ENCODE results near the gene LRRC4C. TPM values are rescaled to one million over a fixed set of nuclear protein-coding genes. Genes with fewer than 3 reads are reported as not detected.

LRRC4C gene
- total and polyA plus RNA-seq, 4 donors = 0.33 to 5.3 (median 0.43) TPM

DNA sequence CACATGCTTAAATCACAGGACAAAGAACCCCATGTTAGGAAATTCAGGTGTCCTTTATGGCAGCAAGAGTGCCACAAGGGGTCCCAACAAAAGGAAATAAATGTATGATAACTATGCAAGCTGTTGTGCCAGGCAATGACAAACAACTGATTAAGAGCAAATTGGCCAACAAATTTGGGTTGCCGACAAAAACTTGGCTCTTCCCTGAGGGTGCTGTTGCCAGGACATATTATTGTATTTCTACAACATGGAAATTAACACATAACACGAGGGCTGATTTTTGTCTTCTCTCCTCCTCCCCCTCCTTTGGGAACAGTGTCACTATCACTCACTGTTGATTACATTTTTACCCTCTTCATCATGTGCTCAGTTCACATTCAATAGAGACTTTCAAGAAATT lies 56.0 kb downstream of the LRRC4C start:
- no peak overlapping the region for H3K4me3 ChIP-seq
- ATAC-seq (ENCODE audit: insufficient read depth, low FRiP score) = no peak

DNA sequence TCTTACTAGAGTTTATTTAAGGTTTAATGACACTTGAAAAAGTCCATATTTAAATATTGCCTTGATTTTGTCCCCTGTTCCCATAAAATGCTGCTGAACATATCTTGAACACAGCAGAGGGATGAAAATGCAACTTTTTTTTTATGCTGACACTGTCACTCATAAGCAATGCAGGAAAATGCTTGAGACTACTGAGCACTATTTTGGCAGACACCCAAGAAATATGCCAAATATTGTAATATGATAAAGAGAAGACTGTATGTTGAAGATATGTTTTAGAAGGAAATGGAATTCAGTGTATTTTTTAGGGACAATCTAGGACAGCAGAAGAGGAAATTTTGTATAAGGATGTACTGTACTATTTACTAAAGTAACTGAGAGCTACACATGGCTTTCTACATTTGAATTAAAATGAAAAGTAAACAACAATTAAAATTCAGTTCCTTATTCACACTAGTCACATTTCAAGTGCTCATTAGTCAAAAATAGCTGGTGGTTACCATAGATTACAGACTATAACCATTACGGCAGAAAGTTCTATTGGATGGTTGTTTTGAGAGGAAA lies 58.6 kb downstream of the LRRC4C start:
- Histone ChIP-seq H3K27ac (ENCODE audit: low read depth in 1 of 2, low read length in 1 of 2) (no peak overlapping the region), H3K9ac (ENCODE audit: insufficient read depth in 1 of 2, low read length in 2 of 2) (no peak overlapping the region), H3K9me3 (ENCODE audit: control insufficient read depth in 4 of 4, insufficient read depth in 3 of 4, low read length in 3 of 4) (no peaks in the 10 kb centered on the region), H3K4me1 (ENCODE audit: control insufficient read depth in 5 of 5, insufficient read depth in 5 of 5, low read length in 5 of 5) (no peaks in the 10 kb centered on the region), H3K36me3 (ENCODE audit: control insufficient read depth in 4 of 4, insufficient read depth in 4 of 4, low read length in 4 of 4) (no peaks in the 10 kb centered on the region), H3K27me3 (ENCODE audit: control insufficient read depth in 3 of 3, insufficient read depth in 3 of 3, low read length in 2 of 3) (no peaks in the 10 kb centered on the region), H3K4me3 (no peak overlapping the region)
- no peak for DNase-seq
- WGBS, 2 donors = 58 to 71% methylated on average over 1 of the region's 1 CpG
- TF ChIP-seq CTCF (IDR thresholded peaks at IDR 0.05; ENCODE audit: control extremely low read depth, extremely low read depth) = no peak
- ATAC-seq (ENCODE audit: insufficient read depth, low FRiP score) = no peak

More for the DNA sequence above, 56.0 kb downstream of the LRRC4C start:
- no peak for DNase-seq
- Histone ChIP-seq H3K36me3 (ENCODE audit: control insufficient read depth in 4 of 4, insufficient read depth in 4 of 4, low read length in 4 of 4) (no peaks in the 10 kb centered on the region), H3K4me1 (ENCODE audit: control insufficient read depth in 5 of 5, insufficient read depth in 5 of 5, low read length in 5 of 5) (no peaks in the 10 kb centered on the region), H3K9ac (ENCODE audit: insufficient read depth in 1 of 2, low read length in 2 of 2) (no peak overlapping the region), H3K27me3 (ENCODE audit: control insufficient read depth in 3 of 3, insufficient read depth in 3 of 3, low read length in 2 of 3) (no peaks in the 10 kb centered on the region), H3K9me3 (ENCODE audit: control insufficient read depth in 4 of 4, insufficient read depth in 3 of 4, low read length in 3 of 4) (no peaks in the 10 kb centered on the region), H3K27ac (ENCODE audit: low read depth in 1 of 2, low read length in 1 of 2) (no peak overlapping the region)
- no peak for TF ChIP-seq CTCF (IDR thresholded peaks at IDR 0.05; ENCODE audit: control extremely low read depth, extremely low read depth)
- WGBS, 2 donors = 57 to 83% methylated on average over 2 of the region's 2 CpGs

DNA sequence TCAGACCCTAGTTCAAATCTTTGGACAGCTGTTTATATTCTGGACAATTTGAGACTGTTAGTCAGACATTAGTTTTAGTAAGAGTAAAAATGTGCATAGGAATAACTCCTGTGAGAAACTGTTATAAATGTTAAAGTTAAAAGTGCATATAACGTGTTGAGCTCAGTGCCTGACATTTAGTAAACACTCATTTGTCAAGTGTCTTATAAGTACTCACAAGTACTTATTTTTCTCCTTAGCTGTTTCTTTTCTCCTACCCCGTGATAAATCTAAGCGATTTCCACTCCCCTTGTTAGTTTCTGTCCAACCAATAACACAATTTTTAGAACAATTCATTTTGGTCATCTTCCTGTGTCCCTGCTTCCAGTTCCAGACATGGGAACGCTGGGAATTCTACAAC lies 59.3 kb downstream of the LRRC4C start:
- Histone ChIP-seq H3K9ac (ENCODE audit: insufficient read depth in 1 of 2, low read length in 2 of 2) (no peak overlapping the region), H3K27ac (ENCODE audit: low read depth in 1 of 2, low read length in 1 of 2) (no peak overlapping the region)
- DNase-seq = peak in 2 of 3 donors; percentile 8 to 48

More for the DNA sequence above, 59.3 kb downstream of the LRRC4C start:
- Histone ChIP-seq H3K9me3 (ENCODE audit: control insufficient read depth in 4 of 4, insufficient read depth in 3 of 4, low read length in 3 of 4) (no peaks in the 10 kb centered on the region), H3K4me3 (no peak overlapping the region), H3K4me1 (ENCODE audit: control insufficient read depth in 5 of 5, insufficient read depth in 5 of 5, low read length in 5 of 5) (no peaks in the 10 kb centered on the region), H3K36me3 (ENCODE audit: control insufficient read depth in 4 of 4, insufficient read depth in 4 of 4, low read length in 4 of 4) (no peaks in the 10 kb centered on the region), H3K27me3 (ENCODE audit: control insufficient read depth in 3 of 3, insufficient read depth in 3 of 3, low read length in 2 of 3) (no peaks in the 10 kb centered on the region)
- no peak for TF ChIP-seq CTCF (IDR thresholded peaks at IDR 0.05; ENCODE audit: control extremely low read depth, extremely low read depth)
- ATAC-seq (ENCODE audit: insufficient read depth, low FRiP score) = no peak
- 23 to 44% methylated on average over 4 of the region's 4 CpGs for WGBS, 2 donors

Data from lung (tissue), 12 donors.